Endothelial cell of umbilical vein (primary cell): ENCODE data around the gene HTR3E. TPM values are rescaled to one million over a fixed set of nuclear protein-coding genes. Genes with fewer than 3 reads are reported as not detected.

Experiments
- BruUV-seq: library from RNA; stranded (reverse); fragments of 400-500 nt; replicated peaks from 2 replicates; lab custom pipeline; 2021; lab: Mats Ljungman, UMichigan
- CTCF ChIA-PET: fragments of 300-600, 350-600 bp; sonication (Branson Sonifier 250); formaldehyde crosslinking; loops from one replicate; lab custom pipeline; 2021; ENCODE audit warnings: antibody characterized with exemption, inconsistent platforms; lab: Charles Lee
- POLR2A ChIA-PET: fragments of 300-600, 350-600 bp; sonication (Branson Sonifier 250); formaldehyde crosslinking; loops from one replicate; lab custom pipeline; 2021; ENCODE audit warnings: antibody characterized with exemption, inconsistent platforms; lab: Charles Lee
- DNase-seq: peaks from one replicate; pipeline ENCODE4 v3.0.0-alpha.2; 2011; ENCODE audit warnings: low read depth, low spot score
- FAIRE-seq: peaks from 2 replicates; lab custom pipeline; 2011; peaks lifted over from hg19 to GRCh38; lab: Jason Lieb, UNC
- H2AFZ ChIP-seq: 2 replicates; pipeline ENCODE4 v1.6.0; 2012; ENCODE audit warnings: low read depth, low read length, control low read depth, inconsistent platforms
- H3K27ac ChIP-seq: 2 replicates; pipeline ENCODE4 v1.5.1; 2011; ENCODE audit warnings: low read depth, mild to moderate bottlenecking, control low read depth, low read length, moderate library complexity; ENCODE audit not compliant: insufficient read depth
- H3K27me3 ChIP-seq, 2 experiments: 2 replicates each; pipeline versions ENCODE4 v1.6.0 to v1.6.1; 2011; ENCODE audit warnings: low read length in 2 of 2, mixed read lengths in 1 of 2; ENCODE audit not compliant: control insufficient read depth in 2 of 2, insufficient read depth in 2 of 2
- H3K36me3 ChIP-seq, 2 experiments: 2 replicates in 1 of 2; 3 replicates in 1 of 2; pipeline ENCODE4 v1.5.1; 2011; ENCODE audit warnings: low read length in 2 of 2, mild to moderate bottlenecking in 1 of 2, moderate library complexity in 1 of 2; ENCODE audit not compliant: control insufficient read depth in 2 of 2, insufficient read depth in 2 of 2; ENCODE audit errors: extremely low read depth in 1 of 2
- H3K4me1 ChIP-seq: 3 replicates; pipeline ENCODE4 v1.5.1; 2011; ENCODE audit warnings: mild to moderate bottlenecking, low read length; ENCODE audit not compliant: control insufficient read depth, insufficient read depth; ENCODE audit errors: extremely low read depth
- H3K4me2 ChIP-seq: 2 replicates; pipeline ENCODE4 v1.6.1; 2011; ENCODE audit warnings: low read length, control low read depth, mixed read lengths; ENCODE audit not compliant: insufficient read depth
- H3K4me3 ChIP-seq, 3 experiments: fragments of 200-600 bp in 1 of 3; sonication (generic), shearing (Covaris generic) in 1 of 3; replicated peaks in 1 of 3; 2 replicates each; pipeline ENCODE4 v1.5.1; 2011 to 2016; ENCODE audit warnings: control low read depth in 3 of 3, low read length in 3 of 3, mild to moderate bottlenecking in 2 of 3, inconsistent platforms in 1 of 3, low read depth in 1 of 3, moderate library complexity in 1 of 3; ENCODE audit not compliant: insufficient read depth in 1 of 3
- H3K79me2 ChIP-seq: 2 replicates; pipeline ENCODE4 v1.6.0; 2012; ENCODE audit warnings: low read length, inconsistent platforms; ENCODE audit not compliant: control insufficient read depth, insufficient read depth
- H3K9ac ChIP-seq: replicated peaks from 2 replicates; pipeline ENCODE3; 2011; ENCODE audit warnings: low read length, control low read depth; ENCODE audit not compliant: insufficient read depth; ENCODE audit errors: extremely low read depth
- H3K9me1 ChIP-seq: replicated peaks from 3 replicates; pipeline ENCODE4 v1.6.0; 2011; ENCODE audit warnings: mild to moderate bottlenecking, low read length; ENCODE audit not compliant: control insufficient read depth, insufficient read depth; ENCODE audit errors: extremely low read depth
- H3K9me3 ChIP-seq: replicated peaks from 2 replicates; pipeline ENCODE4 v1.5.1; 2012; ENCODE audit warnings: low read length, inconsistent platforms; ENCODE audit not compliant: control insufficient read depth, insufficient read depth
- H4K20me1 ChIP-seq: replicated peaks from 2 replicates; pipeline ENCODE3; 2011; ENCODE audit warnings: mild to moderate bottlenecking, low read length; ENCODE audit not compliant: control insufficient read depth, insufficient read depth; ENCODE audit errors: extremely low read depth
- EZH2 ChIP-seq: IDR thresholded peaks from 2 replicates; pipeline ENCODE4 v1.6.1; 2012; ENCODE audit warnings: borderline replicate concordance, low read depth, mild to moderate bottlenecking, moderate library complexity, low read length, inconsistent platforms; ENCODE audit not compliant: severe bottlenecking
- FOS ChIP-seq: IDR thresholded peaks from 2 replicates; pipeline ENCODE4 v1.6.1; 2011; ENCODE audit warnings: mild to moderate bottlenecking, low read length, moderate library complexity, borderline replicate concordance; ENCODE audit not compliant: insufficient read depth
- GATA2 ChIP-seq: IDR thresholded peaks from 2 replicates; pipeline ENCODE4 v1.7.0; 2011; ENCODE audit warnings: low read depth, mild to moderate bottlenecking, moderate library complexity, mixed read lengths, low read length; ENCODE audit not compliant: insufficient read length, insufficient read depth
- JUN ChIP-seq: IDR thresholded peaks from 2 replicates; pipeline ENCODE4 v1.6.1; 2011; ENCODE audit warnings: borderline replicate concordance, low read depth; ENCODE audit not compliant: insufficient read length, insufficient read depth
- MYC ChIP-seq: IDR thresholded peaks from one replicate; pipeline ENCODE4 v1.6.1; 2011; ENCODE audit warnings: mild to moderate bottlenecking, low read depth, low read length
- POLR2A ChIP-seq: IDR thresholded peaks from 2 replicates; pipeline ENCODE4 v1.6.1; 2012; ENCODE audit warnings: low read depth, mild to moderate bottlenecking, control low read depth, low read length
- POLR2AphosphoS5 ChIP-seq: IDR thresholded peaks from 2 replicates; pipeline ENCODE4 v1.6.1; 2012; ENCODE audit warnings: low read depth, mild to moderate bottlenecking, control low read depth, low read length, moderate library complexity; ENCODE audit not compliant: insufficient read depth
- dilution Hi-C: fragments of 300-500 bp; cut with MboI; formaldehyde crosslinking; loops from one replicate; pipeline ENCODE4 v1.15.0; 2019; ENCODE audit warnings: low sequenced_read_pairs; ENCODE audit not compliant: extremely low pct_ligation_motif_present
- intact Hi-C: fragments of 100-400 bp; cut with micrococcal nuclease; formaldehyde crosslinking; loops from one replicate; pipeline ENCODE4 v1.10.0; 2022
- polyA plus RNA-seq, 4 experiments: library from polyadenylated mRNA; depleted of rRNA in 3 of 4; stranded (reverse) in 3 of 4; unstranded in 1 of 4; fragments of >200 nt; gene quantifications; 2 replicates each; pipeline versions ENCODE4 v1.2.1 to v1.2.3, GENCODE V29; 2011 to 2012; ENCODE audit warnings: missing spikeins in 1 of 4
- total RNA-seq: library from RNA; stranded (reverse); gene quantifications from 2 replicates; pipeline ENCODE4 v1.2.3, GENCODE V29; 2021
- TF ChIP-seq, protein P1 (sequence below), 2 donors: IDR thresholded peaks; 1 replicate in 1 of 2; 2 replicates in 1 of 2; pipeline ENCODE4 v1.5.1; 2011; ENCODE audit warnings: low read length in 2 of 2, mild to moderate bottlenecking in 2 of 2, moderate library complexity in 2 of 2, control low read depth in 1 of 2, inconsistent platforms in 1 of 2, low read depth in 1 of 2; ENCODE audit not compliant: insufficient read depth in 1 of 2; ENCODE audit errors: extremely low read depth in 1 of 2
- TF ChIP-seq, protein P2 (sequence below): IDR thresholded peaks from 2 replicates; pipeline ENCODE4 v1.6.1; 2011; ENCODE audit not compliant: insufficient read depth, insufficient read length

HTR3E gene
- total and polyA plus RNA-seq, 2 donors (not counting 3 experiments of a cell fraction or from before 2014, with no cell fraction given) = not detected

DNA sequence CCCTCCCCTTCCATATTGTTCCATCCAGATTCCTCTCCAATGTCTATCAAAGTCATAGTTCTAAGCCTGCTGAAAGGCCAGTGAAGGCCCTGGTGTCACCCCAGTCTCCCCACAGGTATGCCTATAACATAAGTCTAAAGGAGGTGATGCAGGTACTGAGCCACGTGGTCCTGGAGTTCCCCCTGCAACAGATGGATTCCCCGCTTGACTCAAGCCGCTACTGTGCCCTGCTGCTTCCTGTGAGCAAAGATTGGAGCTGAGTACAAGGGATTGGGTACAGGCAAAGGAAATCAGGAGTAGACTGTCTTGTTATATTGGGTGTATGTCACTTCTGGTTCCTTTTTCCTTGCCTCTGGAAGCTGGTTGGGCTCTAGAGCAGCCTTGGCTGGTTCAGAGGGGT, 46.5 kb downstream of the HTR3E start:
- Histone ChIP-seq H3K4me3 (no peak overlapping the region), H2AFZ (no peak overlapping the region), H3K79me2 (no peaks in the 10 kb centered on the region), H3K4me1 (no peaks in the 10 kb centered on the region), H3K9ac (no peak overlapping the region), H3K9me1 (no peaks in the 10 kb centered on the region), H3K36me3 (peaks cover 34 to 38% of the 10 kb centered on the region in 2 experiments), H3K27me3 (no peaks in the 10 kb centered on the region), H3K27ac (no peak overlapping the region), H4K20me1 (no peaks in the 10 kb centered on the region), H3K4me2 (no peak overlapping the region), H3K9me3 (no peaks in the 10 kb centered on the region)
- no TSS peak for BruUV-seq
- TF ChIP-seq POLR2AphosphoS5 = no peak
- TF ChIP-seq MYC = no peak
- no peak for TF ChIP-seq POLR2A
- TF ChIP-seq, protein P1, sequence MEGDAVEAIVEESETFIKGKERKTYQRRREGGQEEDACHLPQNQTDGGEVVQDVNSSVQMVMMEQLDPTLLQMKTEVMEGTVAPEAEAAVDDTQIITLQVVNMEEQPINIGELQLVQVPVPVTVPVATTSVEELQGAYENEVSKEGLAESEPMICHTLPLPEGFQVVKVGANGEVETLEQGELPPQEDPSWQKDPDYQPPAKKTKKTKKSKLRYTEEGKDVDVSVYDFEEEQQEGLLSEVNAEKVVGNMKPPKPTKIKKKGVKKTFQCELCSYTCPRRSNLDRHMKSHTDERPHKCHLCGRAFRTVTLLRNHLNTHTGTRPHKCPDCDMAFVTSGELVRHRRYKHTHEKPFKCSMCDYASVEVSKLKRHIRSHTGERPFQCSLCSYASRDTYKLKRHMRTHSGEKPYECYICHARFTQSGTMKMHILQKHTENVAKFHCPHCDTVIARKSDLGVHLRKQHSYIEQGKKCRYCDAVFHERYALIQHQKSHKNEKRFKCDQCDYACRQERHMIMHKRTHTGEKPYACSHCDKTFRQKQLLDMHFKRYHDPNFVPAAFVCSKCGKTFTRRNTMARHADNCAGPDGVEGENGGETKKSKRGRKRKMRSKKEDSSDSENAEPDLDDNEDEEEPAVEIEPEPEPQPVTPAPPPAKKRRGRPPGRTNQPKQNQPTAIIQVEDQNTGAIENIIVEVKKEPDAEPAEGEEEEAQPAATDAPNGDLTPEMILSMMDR (IDR thresholded peaks at IDR 0.05; ENCODE audit: extremely low read depth in 1 of 2, insufficient read depth in 1 of 2, low read depth in 1 of 2, low read length in 2 of 2) = no peak
- TF ChIP-seq EZH2 = no peak
- TF ChIP-seq JUN = no peak
- TF ChIP-seq GATA2 = no peak
- TF ChIP-seq, protein P2, sequence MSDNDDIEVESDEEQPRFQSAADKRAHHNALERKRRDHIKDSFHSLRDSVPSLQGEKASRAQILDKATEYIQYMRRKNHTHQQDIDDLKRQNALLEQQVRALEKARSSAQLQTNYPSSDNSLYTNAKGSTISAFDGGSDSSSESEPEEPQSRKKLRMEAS = no peak
- no peak for TF ChIP-seq FOS
- CTCF ChIA-PET = interaction anchor here (1.9 to 2.8 kb wide), 2 partner anchors 9 to 43 kb away, joined by 7 to 18 read pairs; partner anchors contain the start of genes ABCF3 and EIF2B5
- FAIRE-seq (no peak), DNase-seq (no peak)
- intact Hi-C loops = no loop called here
- dilution Hi-C loops = no loop called here
- POLR2A ChIA-PET = no interaction called here
